WI38 (cell line): ENCODE results near the gene ALDH3B1.

Experiments
- H3K4me3 ChIP-seq: 2 replicates; pipeline ENCODE4 v1.5.1; 2011; ENCODE audit warnings: low read depth, mild to moderate bottlenecking, control low read depth, low read length
- CTCF ChIP-seq: IDR thresholded peaks from 2 replicates; pipeline ENCODE4 v1.5.1; 2012; ENCODE audit warnings: low read depth, mild to moderate bottlenecking, control low read depth, low read length

Gene ALDH3B1

GRCh38 chr11:68076371-68077042 is 66.4 kb downstream of the ALDH3B1 start:
- TF ChIP-seq CTCF = 0 out of 2 replicates have a peak, but pooled peaks have one; percentile 23
- no peak overlapping the region for H3K4me3 ChIP-seq

- no peak overlapping the region for H3K4me3 ChIP-seq
- TF ChIP-seq CTCF = no peak
Measured at GRCh38 chr11:68077617-68078582, 67.8 kb downstream of the ALDH3B1 start.
